Mesendoderm (in vitro differentiated cells): ENCODE measurements around the gene HEYL.

Experiments
- DNase-seq: peaks from one replicate; pipeline ENCODE4 v3.0.0; 2013
- H2AK5ac ChIP-seq: 2 replicates; pipeline ENCODE4 v1.6.1; 2013; ENCODE audit warnings: low read length, inconsistent platforms
- H2BK120ac ChIP-seq: 2 replicates; pipeline ENCODE4 v1.6.1; 2013; ENCODE audit warnings: low read depth, mild to moderate bottlenecking, low read length, moderate library complexity, mixed read lengths
- H2BK15ac ChIP-seq: replicated peaks from 2 replicates; pipeline ENCODE4 v1.6.1; 2013; ENCODE audit warnings: low read depth, mild to moderate bottlenecking, moderate library complexity
- H2BK5ac ChIP-seq: 2 replicates; pipeline ENCODE4 v1.6.1; 2013; ENCODE audit warnings: low read length, inconsistent platforms
- H3K18ac ChIP-seq: 2 replicates; pipeline ENCODE4 v1.6.1; 2013; ENCODE audit warnings: mild to moderate bottlenecking, low read length, mixed read lengths
- H3K23ac ChIP-seq: one replicate; pipeline ENCODE4 v1.6.1; 2013; ENCODE audit warnings: low read length
- H3K27ac ChIP-seq: 2 replicates; pipeline ENCODE4 v1.5.1; 2013; ENCODE audit warnings: low read depth, mild to moderate bottlenecking, inconsistent platforms, low read length, moderate library complexity
- H3K27me3 ChIP-seq: 2 replicates; pipeline ENCODE4 v1.6.1; 2013; ENCODE audit warnings: low read length, control low read depth, mild to moderate bottlenecking, inconsistent platforms; ENCODE audit not compliant: insufficient read depth, poor library complexity
- H3K36me3 ChIP-seq: 2 replicates; pipeline ENCODE4 v1.6.1; 2013; ENCODE audit warnings: low read length, inconsistent platforms; ENCODE audit not compliant: control insufficient read depth, insufficient read depth
- H3K4ac ChIP-seq: one replicate; pipeline ENCODE4 v1.6.1; 2013; ENCODE audit warnings: low read depth, mild to moderate bottlenecking, low read length, moderate library complexity
- H3K4me1 ChIP-seq: 2 replicates; pipeline ENCODE4 v1.6.1; 2013; ENCODE audit warnings: low read depth, low read length, inconsistent platforms; ENCODE audit not compliant: control insufficient read depth
- H3K4me2 ChIP-seq: 2 replicates; pipeline ENCODE4 v1.6.1; 2013; ENCODE audit warnings: low read length
- H3K4me3 ChIP-seq: 2 replicates; pipeline ENCODE4 v1.5.1; 2013; ENCODE audit warnings: mild to moderate bottlenecking, low read length
- H3K56ac ChIP-seq: one replicate; pipeline ENCODE4 v1.6.1; 2013; ENCODE audit warnings: low read length
- H3K79me1 ChIP-seq: 2 replicates; pipeline ENCODE4 v1.6.1; 2013; ENCODE audit warnings: low read length, inconsistent platforms
- H3K79me2 ChIP-seq: 2 replicates; pipeline ENCODE4 v1.6.1; 2013; ENCODE audit warnings: mild to moderate bottlenecking, low read length; ENCODE audit not compliant: control insufficient read depth, insufficient read depth
- H3K9ac ChIP-seq: 2 replicates; pipeline ENCODE4 v1.6.1; 2013; ENCODE audit warnings: low read length, inconsistent platforms
- H4K5ac ChIP-seq: one replicate; pipeline ENCODE4 v1.6.1; 2013; ENCODE audit warnings: low read length
- H4K8ac ChIP-seq: one replicate; pipeline ENCODE4 v1.6.1; 2013; ENCODE audit warnings: low read depth, mild to moderate bottlenecking, control low read depth, low read length, moderate library complexity
- WGBS: extraction: QIAGEN DNeasy Blood & Tissue Kit; methylation state at CpG from one replicate; pipeline ENCODE4 v1.1.7; 2013; ENCODE audit warnings: low lambda C conversion rate, missing lambda C conversion rate; ENCODE audit not compliant: insufficient coverage; ENCODE audit errors: extremely low coverage; 5-methylcytosine and 5-hydroxymethylcytosine counted together

HEYL gene

GRCh38 chr1:39677645-39678044 lies 38.2 kb upstream of the HEYL start:
- WGBS = no CpG with 5 or more reads among the region's 4 CpGs
- Histone ChIP-seq H3K56ac (no peak overlapping the region), H3K23ac (no peak overlapping the region), H4K8ac (no peak overlapping the region), H3K79me1 (no peaks in the 10 kb centered on the region), H3K4me3 (no peak overlapping the region), H3K79me2 (no peaks in the 10 kb centered on the region), H3K4me2 (no peak overlapping the region), H3K27ac (no peak overlapping the region), H2AK5ac (no peak overlapping the region), H3K9ac (no peak overlapping the region), H3K18ac (no peak overlapping the region), H3K27me3 (peaks cover 35% of the 10 kb centered on the region), H3K36me3 (no peaks in the 10 kb centered on the region), H2BK120ac (no peak overlapping the region), H3K4me1 (no peaks in the 10 kb centered on the region), H3K4ac (no peak overlapping the region), H2BK5ac (no peak overlapping the region), H2BK15ac (no peak overlapping the region), H4K5ac (no peak overlapping the region)
- no peak for DNase-seq

GRCh38 chr1:39676948-39677548 lies 37.6 kb upstream of the HEYL start:
- H3K79me1 ChIP-seq = no peaks in the 10 kb centered on the region
- DNase-seq = no peak
- no peak overlapping the region for H3K27ac ChIP-seq
- H3K4me1 ChIP-seq = no peaks in the 10 kb centered on the region
- no peak overlapping the region for H2BK15ac ChIP-seq
- no peak overlapping the region for H3K4ac ChIP-seq
- no peak overlapping the region for H4K5ac ChIP-seq
- H3K56ac ChIP-seq = no peak overlapping the region
- H3K9ac ChIP-seq = no peak overlapping the region
- H2BK120ac ChIP-seq = no peak overlapping the region
- no peak overlapping the region for H3K23ac ChIP-seq
- H3K79me2 ChIP-seq = no peaks in the 10 kb centered on the region
- H3K27me3 ChIP-seq = peaks cover 35% of the 10 kb centered on the region
- no peak overlapping the region for H3K4me3 ChIP-seq
- no peak overlapping the region for H3K4me2 ChIP-seq
- no CpG with 5 or more reads among the region's 6 CpGs for WGBS
- H2AK5ac ChIP-seq = no peak overlapping the region
- no peak overlapping the region for H3K18ac ChIP-seq
- H3K36me3 ChIP-seq = no peaks in the 10 kb centered on the region
- no peak overlapping the region for H2BK5ac ChIP-seq
- H4K8ac ChIP-seq = no peak overlapping the region

- Histone ChIP-seq H3K9ac (no peak overlapping the region), H2BK120ac (no peak overlapping the region), H3K56ac (no peak overlapping the region), H3K36me3 (no peaks in the 10 kb centered on the region), H4K5ac (no peak overlapping the region), H2BK15ac (no peak overlapping the region), H3K79me2 (no peaks in the 10 kb centered on the region), H2BK5ac (no peak overlapping the region), H3K4me2 (no peak overlapping the region), H3K4me1 (no peaks in the 10 kb centered on the region), H4K8ac (no peak overlapping the region), H3K79me1 (no peaks in the 10 kb centered on the region), H3K4ac (no peak overlapping the region), H3K23ac (no peak overlapping the region), H3K27ac (no peak overlapping the region), H3K4me3 (no peak overlapping the region), H2AK5ac (no peak overlapping the region), H3K27me3 (peaks cover 37% of the 10 kb centered on the region), H3K18ac (no peak overlapping the region)
- WGBS = no CpG with 5 or more reads among the region's 1 CpG
- DNase-seq = no peak
Measured at GRCh38 chr1:39675220-39675619, 35.8 kb upstream of the HEYL start.

- no peak overlapping the region for H3K4me2 ChIP-seq
- no peak overlapping the region for H3K23ac ChIP-seq
- H2BK120ac ChIP-seq = no peak overlapping the region
- no peak overlapping the region for H3K4me3 ChIP-seq
- WGBS = no CpG with 5 or more reads among the region's 3 CpGs
- H3K18ac ChIP-seq = no peak overlapping the region
- no peak overlapping the region for H2AK5ac ChIP-seq
- no peak overlapping the region for H2BK15ac ChIP-seq
- H3K9ac ChIP-seq = no peak overlapping the region
- peaks cover 35% of the 10 kb centered on the region for H3K27me3 ChIP-seq
- H3K79me1 ChIP-seq = no peaks in the 10 kb centered on the region
- no peak overlapping the region for H2BK5ac ChIP-seq
- no peaks in the 10 kb centered on the region for H3K36me3 ChIP-seq
- no peak for DNase-seq
- H3K27ac ChIP-seq = no peak overlapping the region
- H3K4ac ChIP-seq = no peak overlapping the region
- H4K8ac ChIP-seq = no peak overlapping the region
- no peak overlapping the region for H3K56ac ChIP-seq
- H3K79me2 ChIP-seq = no peaks in the 10 kb centered on the region
- H3K4me1 ChIP-seq = no peaks in the 10 kb centered on the region
- no peak overlapping the region for H4K5ac ChIP-seq
Measured at GRCh38 chr1:39673215-39673614, 33.8 kb upstream of the HEYL start.

GRCh38 chr1:39672551-39672947 lies 33.1 kb upstream of the HEYL start:
- Histone ChIP-seq H3K4me3 (no peak overlapping the region), H3K27ac (no peak overlapping the region), H3K79me1 (no peaks in the 10 kb centered on the region), H4K5ac (no peak overlapping the region), H2BK5ac (no peak overlapping the region), H3K4me2 (no peak overlapping the region), H2BK120ac (no peak overlapping the region), H3K4me1 (no peaks in the 10 kb centered on the region), H3K4ac (no peak overlapping the region), H3K36me3 (no peaks in the 10 kb centered on the region), H3K23ac (no peak overlapping the region), H3K56ac (no peak overlapping the region), H3K9ac (no peak overlapping the region), H2BK15ac (no peak overlapping the region), H3K79me2 (no peaks in the 10 kb centered on the region), H3K18ac (no peak overlapping the region), H2AK5ac (no peak overlapping the region), H4K8ac (no peak overlapping the region), H3K27me3 (peaks cover 35% of the 10 kb centered on the region)
- no peak for DNase-seq
- no CpG with 5 or more reads among the region's 12 CpGs for WGBS
